Hepatocyte (in vitro differentiated cells): Measurements from ENCODE around the gene ALOXE3.

ENCODE experiments used
- EZH2phosphoT487 ChIP-seq: fragments of 200-600 bp; sonication (generic); IDR thresholded peaks from one replicate; pipeline ENCODE4 v1.6.1; 2018; ENCODE audit warnings: antibody characterized with exemption, mild to moderate bottlenecking, low read depth, moderate library complexity; ENCODE audit not compliant: unreplicated experiment, severe bottlenecking
- TF ChIP-seq, protein P1 (sequence below): fragments of 200-600 bp; sonication (generic); IDR thresholded peaks from 2 replicates; pipeline ENCODE4 v1.5.1; 2016; ENCODE audit warnings: antibody characterized with exemption, mild to moderate bottlenecking; ENCODE audit not compliant: poor library complexity

- TF ChIP-seq, protein P1, sequence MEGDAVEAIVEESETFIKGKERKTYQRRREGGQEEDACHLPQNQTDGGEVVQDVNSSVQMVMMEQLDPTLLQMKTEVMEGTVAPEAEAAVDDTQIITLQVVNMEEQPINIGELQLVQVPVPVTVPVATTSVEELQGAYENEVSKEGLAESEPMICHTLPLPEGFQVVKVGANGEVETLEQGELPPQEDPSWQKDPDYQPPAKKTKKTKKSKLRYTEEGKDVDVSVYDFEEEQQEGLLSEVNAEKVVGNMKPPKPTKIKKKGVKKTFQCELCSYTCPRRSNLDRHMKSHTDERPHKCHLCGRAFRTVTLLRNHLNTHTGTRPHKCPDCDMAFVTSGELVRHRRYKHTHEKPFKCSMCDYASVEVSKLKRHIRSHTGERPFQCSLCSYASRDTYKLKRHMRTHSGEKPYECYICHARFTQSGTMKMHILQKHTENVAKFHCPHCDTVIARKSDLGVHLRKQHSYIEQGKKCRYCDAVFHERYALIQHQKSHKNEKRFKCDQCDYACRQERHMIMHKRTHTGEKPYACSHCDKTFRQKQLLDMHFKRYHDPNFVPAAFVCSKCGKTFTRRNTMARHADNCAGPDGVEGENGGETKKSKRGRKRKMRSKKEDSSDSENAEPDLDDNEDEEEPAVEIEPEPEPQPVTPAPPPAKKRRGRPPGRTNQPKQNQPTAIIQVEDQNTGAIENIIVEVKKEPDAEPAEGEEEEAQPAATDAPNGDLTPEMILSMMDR = no peak
- TF ChIP-seq EZH2phosphoT487 = no peak
Measured at GRCh38 chr17:8141045-8141444, 22.7 kb upstream of the ALOXE3 start.
